ENCODE measurements around the gene FOSL1.

DNA sequence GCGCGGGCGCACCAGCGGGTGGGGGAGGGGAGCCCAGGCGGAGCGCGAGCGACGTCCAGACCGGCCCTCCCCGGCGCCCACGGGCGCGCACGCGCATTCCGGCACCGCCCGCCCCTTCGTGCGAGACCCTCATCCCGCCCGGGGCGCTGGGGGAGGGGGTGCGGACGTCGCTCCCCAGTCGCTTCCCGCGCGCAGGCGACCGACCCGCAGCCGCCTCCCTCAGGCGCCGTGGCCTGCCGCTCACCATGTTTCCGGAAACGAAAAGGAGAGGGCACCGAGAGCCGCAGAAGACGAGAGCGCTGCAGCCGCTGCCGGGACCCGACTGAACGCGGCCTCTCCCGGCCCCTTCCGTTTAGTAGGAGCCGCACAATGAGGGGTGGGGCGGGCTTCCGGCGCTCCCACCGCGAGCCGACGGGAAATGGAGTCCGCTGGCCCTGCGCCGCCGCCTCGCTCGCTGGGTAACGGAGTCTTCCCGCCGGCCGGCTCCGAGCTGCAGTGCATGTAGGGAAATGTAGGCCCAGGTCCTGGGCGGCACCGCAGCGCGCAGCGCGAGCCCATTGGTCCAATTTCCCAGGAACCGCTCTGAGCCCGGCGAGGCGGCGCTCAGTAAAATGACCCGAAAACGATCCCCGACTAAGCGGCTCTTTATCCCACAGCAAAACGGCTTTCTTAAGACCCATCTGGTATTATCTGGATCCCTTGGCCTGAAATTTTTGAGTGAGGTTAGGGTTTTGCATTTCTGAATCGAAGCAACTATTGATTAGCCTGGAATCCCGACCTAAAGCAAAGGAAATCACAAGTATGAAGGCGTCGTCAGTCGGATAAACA is 42.1 kb downstream of the FOSL1 start, which contains the start of gene CFL1:
- TF ChIP-seq, protein P1, sequence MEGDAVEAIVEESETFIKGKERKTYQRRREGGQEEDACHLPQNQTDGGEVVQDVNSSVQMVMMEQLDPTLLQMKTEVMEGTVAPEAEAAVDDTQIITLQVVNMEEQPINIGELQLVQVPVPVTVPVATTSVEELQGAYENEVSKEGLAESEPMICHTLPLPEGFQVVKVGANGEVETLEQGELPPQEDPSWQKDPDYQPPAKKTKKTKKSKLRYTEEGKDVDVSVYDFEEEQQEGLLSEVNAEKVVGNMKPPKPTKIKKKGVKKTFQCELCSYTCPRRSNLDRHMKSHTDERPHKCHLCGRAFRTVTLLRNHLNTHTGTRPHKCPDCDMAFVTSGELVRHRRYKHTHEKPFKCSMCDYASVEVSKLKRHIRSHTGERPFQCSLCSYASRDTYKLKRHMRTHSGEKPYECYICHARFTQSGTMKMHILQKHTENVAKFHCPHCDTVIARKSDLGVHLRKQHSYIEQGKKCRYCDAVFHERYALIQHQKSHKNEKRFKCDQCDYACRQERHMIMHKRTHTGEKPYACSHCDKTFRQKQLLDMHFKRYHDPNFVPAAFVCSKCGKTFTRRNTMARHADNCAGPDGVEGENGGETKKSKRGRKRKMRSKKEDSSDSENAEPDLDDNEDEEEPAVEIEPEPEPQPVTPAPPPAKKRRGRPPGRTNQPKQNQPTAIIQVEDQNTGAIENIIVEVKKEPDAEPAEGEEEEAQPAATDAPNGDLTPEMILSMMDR (IDR thresholded peaks at IDR 0.05) = peak in 1 of 12 donors; percentile 1
- peak; percentile 59 to 98 for TF ChIP-seq POLR2A (IDR thresholded peaks at IDR 0.05)

All from heart left ventricle (tissue), 13 donors.